MCF 10A (cell line): ENCODE data around the gene FASTKD1. TPM values are rescaled to one million over a fixed set of nuclear protein-coding genes. Genes with fewer than 3 reads are reported as not detected.
A peak's percentile ranks its signal among the peaks of the same experiment; 100 is the strongest.

Experiments used
- BruUV-seq: library from RNA; stranded (reverse); fragments of 400-500 nt; replicated peaks from 2 replicates; lab custom pipeline; 2021; lab: Mats Ljungman, UMichigan
- CTCF ChIA-PET: fragments of 300-600 bp; sonication (Branson Sonifier 250); formaldehyde crosslinking; extraction: SDS; loops from one replicate; lab custom pipeline; 2021; ENCODE audit warnings: antibody characterized with exemption, inconsistent platforms; lab: Yijun Ruan, JAX
- POLR2A ChIA-PET: fragments of 300-600, 350-650 bp; sonication (Branson Sonifier 250); formaldehyde crosslinking; extraction: SDS; loops from one replicate; lab custom pipeline; 2020; ENCODE audit warnings: antibody characterized with exemption, inconsistent platforms; lab: Yijun Ruan, JAX
- DNase-seq: peaks from one replicate; pipeline ENCODE4 v3.0.0-alpha.2; 2018; ENCODE audit not compliant: unreplicated experiment
- H3K27ac Mint-ChIP-seq: one replicate; pipeline ENCODE4 v1.8.0; 2022; ENCODE audit warnings: mild to moderate bottlenecking, low read depth, mixed read lengths; ENCODE audit not compliant: unreplicated experiment
- H3K27me3 Mint-ChIP-seq: one replicate; pipeline ENCODE4 v1.8.0; 2022; ENCODE audit warnings: mixed read lengths; ENCODE audit not compliant: insufficient read depth, unreplicated experiment
- H3K36me3 Mint-ChIP-seq: one replicate; pipeline ENCODE4 v1.8.0; 2022; ENCODE audit warnings: mild to moderate bottlenecking, moderate library complexity, mixed read lengths; ENCODE audit not compliant: insufficient read depth, unreplicated experiment
- H3K4me1 Mint-ChIP-seq: one replicate; pipeline ENCODE4 v1.8.0; 2022; ENCODE audit warnings: mixed read lengths; ENCODE audit not compliant: insufficient read depth, unreplicated experiment
- H3K4me3 Mint-ChIP-seq: one replicate; pipeline ENCODE4 v1.8.0; 2022; ENCODE audit warnings: mild to moderate bottlenecking, moderate library complexity, mixed read lengths; ENCODE audit not compliant: unreplicated experiment
- H3K9me3 Mint-ChIP-seq: one replicate; pipeline ENCODE4 v1.8.0; 2022; ENCODE audit warnings: mixed read lengths; ENCODE audit not compliant: unreplicated experiment
- intact Hi-C: fragments of 100-400 bp; cut with micrococcal nuclease; formaldehyde crosslinking; loops from 2 replicates; pipeline ENCODE4 v1.14.1; 2022
- total RNA-seq: library from RNA; stranded (reverse); gene quantifications from 2 replicates; pipeline ENCODE4 v1.2.3, GENCODE V29; 2022
- TF ChIP-seq, protein P1 (sequence below): fragments of 200-600 bp; IDR thresholded peaks from one replicate; pipeline ENCODE4 v1.8.0; 2022; ENCODE audit warnings: antibody characterized with exemption, mild to moderate bottlenecking; ENCODE audit not compliant: unreplicated experiment

Gene FASTKD1
- total RNA-seq, 1 experiment from 2014 or later, result 39.9 TPM

DNA sequence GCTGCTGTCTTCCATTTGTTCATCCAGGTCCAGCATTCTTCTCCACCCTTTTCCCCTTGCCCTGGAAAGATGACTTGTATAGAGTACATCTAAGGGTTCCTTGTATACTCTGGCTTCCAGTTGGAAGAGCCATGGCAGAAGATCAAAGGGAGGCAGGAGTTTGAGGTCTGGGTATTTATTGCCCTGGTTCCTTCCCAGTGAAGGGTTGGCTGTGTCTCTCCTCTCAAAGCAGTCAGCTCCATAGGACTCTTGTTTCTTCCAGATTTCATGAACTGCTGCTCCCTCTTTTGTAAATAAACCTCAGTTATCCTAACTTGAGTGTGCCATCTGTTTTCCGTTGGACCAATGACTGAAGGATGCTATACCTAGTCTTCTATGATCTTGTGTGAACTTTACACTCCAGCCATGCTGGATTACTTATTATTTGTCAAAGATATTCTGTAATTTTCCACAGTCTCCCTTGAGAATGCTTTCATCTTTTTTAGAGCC, 88.0 kb downstream of the FASTKD1 start:
- no TSS peak for BruUV-seq
- DNase-seq, result no peak
- CTCF ChIA-PET, result interaction anchor here (0.6 to 1.0 kb wide), 2 partner anchors 22 to 33 kb away, joined by 3 to 8 read pairs; no protein-coding TSS in a partner anchor
- TF ChIP-seq, protein P1, sequence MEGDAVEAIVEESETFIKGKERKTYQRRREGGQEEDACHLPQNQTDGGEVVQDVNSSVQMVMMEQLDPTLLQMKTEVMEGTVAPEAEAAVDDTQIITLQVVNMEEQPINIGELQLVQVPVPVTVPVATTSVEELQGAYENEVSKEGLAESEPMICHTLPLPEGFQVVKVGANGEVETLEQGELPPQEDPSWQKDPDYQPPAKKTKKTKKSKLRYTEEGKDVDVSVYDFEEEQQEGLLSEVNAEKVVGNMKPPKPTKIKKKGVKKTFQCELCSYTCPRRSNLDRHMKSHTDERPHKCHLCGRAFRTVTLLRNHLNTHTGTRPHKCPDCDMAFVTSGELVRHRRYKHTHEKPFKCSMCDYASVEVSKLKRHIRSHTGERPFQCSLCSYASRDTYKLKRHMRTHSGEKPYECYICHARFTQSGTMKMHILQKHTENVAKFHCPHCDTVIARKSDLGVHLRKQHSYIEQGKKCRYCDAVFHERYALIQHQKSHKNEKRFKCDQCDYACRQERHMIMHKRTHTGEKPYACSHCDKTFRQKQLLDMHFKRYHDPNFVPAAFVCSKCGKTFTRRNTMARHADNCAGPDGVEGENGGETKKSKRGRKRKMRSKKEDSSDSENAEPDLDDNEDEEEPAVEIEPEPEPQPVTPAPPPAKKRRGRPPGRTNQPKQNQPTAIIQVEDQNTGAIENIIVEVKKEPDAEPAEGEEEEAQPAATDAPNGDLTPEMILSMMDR, result no peak
- no peak overlapping the region for H3K27ac Mint-ChIP-seq
- H3K4me1 Mint-ChIP-seq, result peaks cover 7% of the 10 kb centered on the region
- H3K4me3 Mint-ChIP-seq, result no peak overlapping the region
- H3K9me3 Mint-ChIP-seq, result no peaks in the 10 kb centered on the region
- H3K27me3 Mint-ChIP-seq, result no peaks in the 10 kb centered on the region
- POLR2A ChIA-PET, result interaction anchor here (0.6 to 1.4 kb wide), 2 partner anchors 16 to 106 kb away, joined by 3 to 6 read pairs; no protein-coding TSS in a partner anchor
- peaks cover 25% of the 10 kb centered on the region for H3K36me3 Mint-ChIP-seq
- intact Hi-C loops, result no loop called here

DNA sequence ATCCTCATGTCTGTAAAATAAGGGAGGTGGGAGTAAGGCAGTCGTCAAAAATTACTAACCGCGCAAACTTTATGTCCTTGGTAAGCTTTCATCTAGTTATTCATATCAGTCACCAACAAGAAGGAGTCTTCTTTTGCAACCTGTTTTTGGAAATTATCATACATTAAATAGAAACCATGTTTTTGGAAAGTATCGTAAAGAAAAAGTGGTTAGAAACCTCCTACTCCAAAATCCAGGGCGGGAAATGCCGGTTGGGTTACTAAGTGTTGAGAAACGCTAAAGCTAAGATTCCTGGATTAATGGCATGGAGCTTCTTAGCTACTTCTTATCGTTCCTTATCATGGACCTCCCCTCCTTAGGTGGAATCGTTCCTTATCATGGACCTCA, 93.6 kb downstream of the FASTKD1 start:
- no peak for DNase-seq
- POLR2A ChIA-PET, result interaction anchor here (1.2 to 4.5 kb wide), 4 partner anchors 9 to 254 kb away, joined by 3 to 18 read pairs (median 11); no protein-coding TSS in a partner anchor
- CTCF ChIA-PET, result interaction anchor here (0.6 to 1.9 kb wide), 12 partner anchors 9 to 346 kb away, joined by 3 to 11 read pairs (median 4); no protein-coding TSS in a partner anchor
- H3K36me3 Mint-ChIP-seq, result peaks cover 7% of the 10 kb centered on the region
- intact Hi-C loops, result no loop called here
- BruUV-seq, result no TSS peak
- no peaks in the 10 kb centered on the region for H3K9me3 Mint-ChIP-seq
- H3K4me1 Mint-ChIP-seq, result peaks cover 12% of the 10 kb centered on the region
- TF ChIP-seq, protein P1, result no peak
- peak overlapping the region; percentile 90 for H3K4me3 Mint-ChIP-seq
- peak overlapping the region; percentile 71 for H3K27ac Mint-ChIP-seq
- no peaks in the 10 kb centered on the region for H3K27me3 Mint-ChIP-seq

Other genes with a start within 250 kb of the FASTKD1 start
- 0.02 and 0.07 TPM in 2 replicates for gene LRP2, start 211.3 kb downstream of the FASTKD1 start, total RNA-seq
- gene BBS5, start 94.4 kb downstream of the FASTKD1 start, total RNA-seq, result 9.0 and 12.7 TPM in 2 replicates
- gene KLHL41, start 64.2 kb downstream of the FASTKD1 start, total RNA-seq, result 0.34 and 0.35 TPM in 2 replicates
- gene PPIG, start 10.5 kb upstream of the FASTKD1 start, total RNA-seq, result 64.7 and 80.2 TPM in 2 replicates
- not detected in 2 replicates for gene CFAP210, start 120.5 kb upstream of the FASTKD1 start, total RNA-seq
- gene PHOSPHO2, start 120.6 kb upstream of the FASTKD1 start, total RNA-seq, result 5.4 and 6.0 TPM in 2 replicates
- 4.6 and 6.1 TPM in 2 replicates for gene KLHL23, start 160.0 kb upstream of the FASTKD1 start, total RNA-seq
- 98.0 and 113 TPM in 2 replicates for gene SSB, start 225.0 kb upstream of the FASTKD1 start, total RNA-seq